Hepatocyte (in vitro differentiated cells): ENCODE results near the gene SELENOI. TPM values are rescaled to one million over a fixed set of nuclear protein-coding genes. Genes with fewer than 3 reads are reported as not detected.

Experiments used
- DNase-seq: peaks from one replicate; pipeline ENCODE4 v3.0.0-alpha.2; 2016; ENCODE audit warnings: low spot score
- H2AFZ ChIP-seq: fragments of 200-600 bp; sonication (generic); 2 replicates; pipeline ENCODE4 v1.6.0; 2016; ENCODE audit warnings: antibody characterized with exemption, mild to moderate bottlenecking
- H3K27ac ChIP-seq: fragments of 200-600 bp; sonication (generic); 2 replicates; pipeline ENCODE4 v1.5.1; 2016; ENCODE audit warnings: mild to moderate bottlenecking
- H3K27me3 ChIP-seq: fragments of 200-600 bp; sonication (generic); 2 replicates; pipeline ENCODE4 v1.6.1; 2016
- H3K36me3 ChIP-seq: fragments of 200-600 bp; sonication (generic); replicated peaks from 2 replicates; pipeline ENCODE4 v1.5.1; 2016; ENCODE audit warnings: low read depth; ENCODE audit not compliant: insufficient read depth
- H3K4me1 ChIP-seq: fragments of 200-600 bp; sonication (generic); 2 replicates; pipeline ENCODE4 v1.5.1; 2016; ENCODE audit warnings: mild to moderate bottlenecking, moderate library complexity; ENCODE audit not compliant: insufficient read depth
- H3K4me2 ChIP-seq: fragments of 200-600 bp; sonication (generic); 2 replicates; pipeline ENCODE4 v1.6.0; 2016
- H3K4me3 ChIP-seq: fragments of 200-600 bp; sonication (generic); 2 replicates; pipeline ENCODE4 v1.5.1; 2016; ENCODE audit warnings: mild to moderate bottlenecking
- H3K79me2 ChIP-seq: fragments of 200-600 bp; sonication (generic); 2 replicates; pipeline ENCODE4 v1.6.0; 2017; ENCODE audit warnings: mild to moderate bottlenecking
- H3K9me2 ChIP-seq: fragments of 200-600 bp; sonication (generic); replicated peaks from 2 replicates; pipeline ENCODE4 v1.6.0; 2017; ENCODE audit warnings: mild to moderate bottlenecking; ENCODE audit not compliant: insufficient read depth
- H3K9me3 ChIP-seq: fragments of 200-600 bp; sonication (generic); 2 replicates; pipeline ENCODE4 v1.5.1; 2016; ENCODE audit warnings: low read depth, mild to moderate bottlenecking
- H4K20me1 ChIP-seq: fragments of 200-600 bp; sonication (generic); 2 replicates; pipeline ENCODE4 v1.6.0; 2016; ENCODE audit warnings: mild to moderate bottlenecking; ENCODE audit not compliant: insufficient read depth, poor library complexity, severe bottlenecking
- EZH2 ChIP-seq: fragments of 200-600 bp; sonication (generic); IDR thresholded peaks from 2 replicates; pipeline ENCODE4 v1.6.1; 2016; ENCODE audit warnings: antibody characterized with exemption, mild to moderate bottlenecking, borderline replicate concordance
- EZH2phosphoT487 ChIP-seq: fragments of 200-600 bp; sonication (generic); IDR thresholded peaks from one replicate; pipeline ENCODE4 v1.6.1; 2018; ENCODE audit warnings: antibody characterized with exemption, mild to moderate bottlenecking, low read depth, moderate library complexity; ENCODE audit not compliant: unreplicated experiment, severe bottlenecking
- WGBS: methylation state at CpG from one replicate; pipeline ENCODE4 v1.1.6; 2016; ENCODE audit warnings: low lambda C conversion rate; ENCODE audit errors: missing lambda C conversion rate; 5-methylcytosine and 5-hydroxymethylcytosine counted together
- polyA plus RNA-seq: library from polyadenylated mRNA; unstranded; fragments of >200 nt; fragmentation: Nextera tagmentation; extraction: Ambion mirVana; gene quantifications from 2 replicates; pipeline ENCODE4 v1.2.1, GENCODE V29; 2016
- total RNA-seq: library from RNA; depleted of rRNA; stranded (reverse); fragments of >200 nt; gene quantifications from 2 replicates; pipeline ENCODE4 v1.2.3, GENCODE V29; 2014
- TF ChIP-seq, protein P1 (sequence below): fragments of 200-600 bp; sonication (generic); IDR thresholded peaks from 2 replicates; pipeline ENCODE4 v1.5.1; 2016; ENCODE audit warnings: antibody characterized with exemption, mild to moderate bottlenecking; ENCODE audit not compliant: poor library complexity

The SELENOI gene
- total and polyA plus RNA-seq, 2 experiments from 2014 or later: 6.4 to 34.4 TPM

DNA sequence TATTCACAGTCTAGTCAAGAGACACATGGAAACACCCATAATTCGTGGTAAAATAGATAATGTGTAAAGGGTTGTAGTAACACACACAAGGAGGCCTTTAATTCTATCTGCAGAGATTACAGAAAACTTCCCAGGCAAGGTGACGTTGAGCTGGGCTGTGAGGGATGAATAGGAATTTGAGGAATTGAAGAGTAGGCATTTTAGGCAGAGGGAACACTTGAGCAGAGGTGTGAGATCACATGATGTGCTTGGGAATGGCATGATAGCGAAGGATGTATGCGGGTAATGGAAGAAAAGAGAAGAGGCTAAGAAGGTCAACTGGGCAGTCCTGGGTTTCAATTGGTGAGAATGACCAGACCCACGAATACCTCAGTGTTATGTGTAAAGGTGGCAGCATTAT lies 76.0 kb downstream of the SELENOI start:
- Histone ChIP-seq H2AFZ (no peak overlapping the region), H3K9me3 (no peaks in the 10 kb centered on the region), H3K27me3 (no peaks in the 10 kb centered on the region), H4K20me1 (no peaks in the 10 kb centered on the region), H3K4me1 (no peaks in the 10 kb centered on the region), H3K27ac (no peak overlapping the region), H3K9me2 (no peaks in the 10 kb centered on the region), H3K36me3 (no peaks in the 10 kb centered on the region), H3K4me2 (no peak overlapping the region), H3K79me2 (no peaks in the 10 kb centered on the region), H3K4me3 (no peak overlapping the region)
- TF ChIP-seq, protein P1, sequence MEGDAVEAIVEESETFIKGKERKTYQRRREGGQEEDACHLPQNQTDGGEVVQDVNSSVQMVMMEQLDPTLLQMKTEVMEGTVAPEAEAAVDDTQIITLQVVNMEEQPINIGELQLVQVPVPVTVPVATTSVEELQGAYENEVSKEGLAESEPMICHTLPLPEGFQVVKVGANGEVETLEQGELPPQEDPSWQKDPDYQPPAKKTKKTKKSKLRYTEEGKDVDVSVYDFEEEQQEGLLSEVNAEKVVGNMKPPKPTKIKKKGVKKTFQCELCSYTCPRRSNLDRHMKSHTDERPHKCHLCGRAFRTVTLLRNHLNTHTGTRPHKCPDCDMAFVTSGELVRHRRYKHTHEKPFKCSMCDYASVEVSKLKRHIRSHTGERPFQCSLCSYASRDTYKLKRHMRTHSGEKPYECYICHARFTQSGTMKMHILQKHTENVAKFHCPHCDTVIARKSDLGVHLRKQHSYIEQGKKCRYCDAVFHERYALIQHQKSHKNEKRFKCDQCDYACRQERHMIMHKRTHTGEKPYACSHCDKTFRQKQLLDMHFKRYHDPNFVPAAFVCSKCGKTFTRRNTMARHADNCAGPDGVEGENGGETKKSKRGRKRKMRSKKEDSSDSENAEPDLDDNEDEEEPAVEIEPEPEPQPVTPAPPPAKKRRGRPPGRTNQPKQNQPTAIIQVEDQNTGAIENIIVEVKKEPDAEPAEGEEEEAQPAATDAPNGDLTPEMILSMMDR: no peak
- TF ChIP-seq EZH2phosphoT487 (no peak), EZH2 (no peak)
- 90% methylated on average over 5 of the region's 5 CpGs for WGBS
- DNase-seq: no peak

DNA sequence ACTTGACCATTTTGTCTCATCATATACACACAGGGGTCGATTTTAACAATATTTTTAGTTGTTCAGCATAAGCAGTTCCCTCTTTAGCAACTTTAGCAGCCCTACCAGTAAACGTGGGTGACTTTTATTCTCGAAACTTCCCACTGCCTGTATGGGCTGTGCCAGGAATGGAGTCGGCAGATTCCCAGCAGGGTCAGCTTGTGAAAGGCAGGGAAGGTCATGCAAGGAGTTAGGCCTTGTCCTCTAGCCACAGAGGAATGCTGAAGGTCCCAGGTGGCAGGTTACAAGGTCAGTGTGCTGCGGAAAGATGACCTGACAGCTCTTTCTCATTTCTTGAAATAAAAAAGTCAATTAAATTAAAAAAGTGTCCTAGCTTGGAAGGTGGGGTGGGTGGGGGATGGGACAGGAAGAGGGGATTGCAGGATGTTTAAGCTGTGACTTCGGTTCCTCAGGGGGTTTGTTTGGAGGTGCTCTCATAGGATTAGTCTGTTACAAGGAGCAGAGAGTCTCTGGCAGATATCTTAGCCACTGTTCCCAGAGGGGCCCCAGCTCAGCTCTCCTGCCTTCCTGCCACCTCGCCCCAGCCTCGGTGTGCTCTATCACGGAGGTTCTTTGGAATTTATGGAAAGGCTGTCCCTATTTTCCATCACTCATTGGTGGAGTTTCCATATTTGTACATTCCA lies 77.1 kb downstream of the SELENOI start:
- H4K20me1 ChIP-seq: no peaks in the 10 kb centered on the region
- no peak for DNase-seq
- H3K9me2 ChIP-seq: no peaks in the 10 kb centered on the region
- H3K27ac ChIP-seq: no peak overlapping the region
- H3K79me2 ChIP-seq: no peaks in the 10 kb centered on the region
- no peaks in the 10 kb centered on the region for H3K27me3 ChIP-seq
- H3K4me3 ChIP-seq: no peak overlapping the region
- no peaks in the 10 kb centered on the region for H3K4me1 ChIP-seq
- no peak overlapping the region for H2AFZ ChIP-seq
- no peak overlapping the region for H3K4me2 ChIP-seq
- H3K9me3 ChIP-seq: no peaks in the 10 kb centered on the region
- no peaks in the 10 kb centered on the region for H3K36me3 ChIP-seq
- TF ChIP-seq EZH2 (no peak), EZH2phosphoT487 (no peak)
- TF ChIP-seq, protein P1: no peak
- 59% methylated on average over 8 of the region's 9 CpGs for WGBS

DNA sequence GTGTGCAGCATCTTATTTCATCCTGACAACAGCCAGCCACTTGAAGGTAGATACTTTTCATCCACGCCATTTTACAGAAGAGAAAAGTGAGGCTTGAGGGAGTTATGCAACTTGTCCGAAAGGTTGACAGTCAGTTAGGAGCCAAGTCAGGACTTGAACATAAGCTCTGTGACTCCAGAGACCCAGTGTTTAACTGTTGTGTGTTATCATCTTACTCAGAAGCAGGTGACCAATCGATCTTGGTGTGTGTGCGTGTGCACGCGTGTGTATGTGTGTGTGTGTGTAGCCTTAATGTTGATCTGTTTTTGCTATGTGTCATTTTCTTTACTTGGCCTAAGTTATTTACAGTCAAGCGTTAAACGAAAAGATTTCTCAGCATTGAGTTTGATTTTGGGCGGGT lies 77.8 kb downstream of the SELENOI start:
- Histone ChIP-seq H3K36me3 (no peaks in the 10 kb centered on the region), H3K27me3 (no peaks in the 10 kb centered on the region), H3K27ac (no peak overlapping the region), H3K9me3 (no peaks in the 10 kb centered on the region), H3K9me2 (no peaks in the 10 kb centered on the region), H3K79me2 (no peaks in the 10 kb centered on the region), H3K4me1 (no peaks in the 10 kb centered on the region), H3K4me2 (no peak overlapping the region), H2AFZ (no peak overlapping the region), H3K4me3 (no peak overlapping the region), H4K20me1 (no peaks in the 10 kb centered on the region)
- no peak for DNase-seq
- TF ChIP-seq, protein P1: no peak
- TF ChIP-seq EZH2 (no peak), EZH2phosphoT487 (no peak)
- 86% methylated on average over 9 of the region's 9 CpGs for WGBS
